A549 (cell line): ENCODE measurements around the gene ELAVL4. TPM values are rescaled to one million over a fixed set of nuclear protein-coding genes. Genes with fewer than 3 reads are reported as not detected.

ENCODE experiments used
- ATAC-seq, 2 experiments: fragments of 200-7000 bp in 1 of 2; fragments of >200 bp in 1 of 2; cut with Nextera tagmentation in 1 of 2; cut with Tn5 transposase in 1 of 2; 3 replicates each; pipeline versions ENCODE4 v1.8.0 to v1.9.1; 2018 to 2020; ENCODE audit warnings: mild to moderate bottlenecking in 1 of 2, moderate library complexity in 1 of 2
- CTCF ChIA-PET: fragments of 300-600 bp; sonication (Branson Sonifier 250); formaldehyde crosslinking; extraction: SDS; loops from one replicate; lab custom pipeline; 2021; ENCODE audit warnings: antibody characterized with exemption, inconsistent platforms; lab: Yijun Ruan, JAX
- POLR2A ChIA-PET: fragments of 350-600 bp; formaldehyde crosslinking; extraction: SDS; loops from one replicate; lab custom pipeline; 2021; ENCODE audit warnings: antibody characterized with exemption, inconsistent platforms; lab: Yijun Ruan, JAX
- DNase-seq, 2 experiments: peaks; one replicate each; pipeline versions ENCODE4 v3.0.0 to v3.0.0-alpha.2; 2011 to 2016; ENCODE audit warnings: low read depth in 1 of 2, low spot score in 1 of 2
- FAIRE-seq: peaks from 2 replicates; lab custom pipeline; 2011; peaks lifted over from hg19 to GRCh38; lab: Jason Lieb, UNC
- H3K27ac ChIP-seq, 2 experiments: fragments of >200 bp; sonication (Bioruptor Twin); formaldehyde crosslinking; 3 replicates each; pipeline ENCODE4 v1.5.1; 2016 to 2017
- H3K4me1 ChIP-seq: fragments of >200 bp; sonication (Bioruptor Twin); formaldehyde crosslinking; 3 replicates; pipeline ENCODE4 v1.6.1; 2016
- H3K4me2 ChIP-seq: fragments of >200 bp; sonication (Bioruptor Twin); formaldehyde crosslinking; 3 replicates; pipeline ENCODE4 v1.6.1; 2016
- H3K4me3 ChIP-seq: fragments of >200 bp; sonication (Bioruptor Twin); formaldehyde crosslinking; 3 replicates; pipeline ENCODE4 v1.5.1; 2016
- H3K9me3 ChIP-seq: fragments of >200 bp; sonication (Bioruptor Twin); formaldehyde crosslinking; 3 replicates; pipeline ENCODE4 v1.6.1; 2016
- BHLHE40 ChIP-seq: IDR thresholded peaks from 2 replicates; pipeline ENCODE4 v1.6.1; 2012; ENCODE audit warnings: low read depth, low read length, inconsistent platforms
- CBX8 ChIP-seq: fragments of 200-600 bp; sonication (generic); IDR thresholded peaks from 2 replicates; pipeline ENCODE4 v1.6.1; 2016
- CEBPB ChIP-seq, 2 experiments: fragments of >200 bp in 1 of 2; sonication (Bioruptor Twin) in 1 of 2; formaldehyde crosslinking in 1 of 2; IDR thresholded peaks; 2 replicates each; pipeline ENCODE4 v1.6.1; 2012 to 2016
- CHD4 ChIP-seq: fragments of 200-600 bp; sonication (generic); IDR thresholded peaks from 2 replicates; pipeline ENCODE4 v1.6.1; 2016; ENCODE audit warnings: antibody characterized with exemption, mild to moderate bottlenecking, borderline replicate concordance
- EHMT2 ChIP-seq: fragments of 200-600 bp; sonication (generic); IDR thresholded peaks from 2 replicates; pipeline ENCODE4 v1.6.1; 2016; ENCODE audit warnings: antibody characterized with exemption, low read depth, mild to moderate bottlenecking, moderate library complexity
- ESRRA ChIP-seq: fragments of 150-350 bp; IDR thresholded peaks from 2 replicates; pipeline ENCODE4 v1.6.1; 2014; ENCODE audit warnings: mild to moderate bottlenecking, low read length, borderline replicate concordance
- GATA3 ChIP-seq: IDR thresholded peaks from 2 replicates; pipeline ENCODE4 v1.6.1; 2012; ENCODE audit warnings: borderline replicate concordance
- HEYL ChIP-seq: fragments of 250-450 bp; sonication (Bioruptor Pico); IDR thresholded peaks from 2 replicates; pipeline ENCODE4 v1.8.0; 2021; ENCODE audit warnings: mild to moderate bottlenecking, moderate library complexity
- HOXB13 ChIP-seq: fragments of 250-450 bp; sonication (Bioruptor Pico); IDR thresholded peaks from 2 replicates; pipeline ENCODE4 v1.5.0; 2020; ENCODE audit warnings: low read depth, mild to moderate bottlenecking, moderate library complexity
- KDM1A ChIP-seq: fragments of 200-600 bp; sonication (generic); IDR thresholded peaks from 2 replicates; pipeline ENCODE4 v1.6.1; 2016; ENCODE audit warnings: low read depth, mild to moderate bottlenecking
- MAX ChIP-seq: IDR thresholded peaks from 2 replicates; pipeline ENCODE4 v1.6.1; 2012
- MAZ ChIP-seq: fragments of 150-350 bp; IDR thresholded peaks from 2 replicates; pipeline ENCODE4 v1.6.1; 2014; ENCODE audit warnings: antibody characterized with exemption, low read depth, low read length, borderline replicate concordance
- MYC ChIP-seq: IDR thresholded peaks from 2 replicates; pipeline ENCODE4 v1.6.1; 2012; ENCODE audit warnings: mild to moderate bottlenecking, inconsistent platforms, low read length, improper control_type of control experiment, borderline replicate concordance
- NPAS2 ChIP-seq: fragments of 250-450 bp; sonication (Bioruptor Pico); IDR thresholded peaks from 2 replicates; pipeline ENCODE4 v1.8.0; 2022; ENCODE audit warnings: mild to moderate bottlenecking, moderate library complexity, borderline replicate concordance
- ZNF302 ChIP-seq: fragments of 250-450 bp; sonication (Bioruptor Pico); IDR thresholded peaks from 2 replicates; pipeline ENCODE4 v1.9.0; 2021; ENCODE audit warnings: inconsistent platforms, mild to moderate bottlenecking, moderate library complexity
- WGBS: methylation state at CpG from one replicate; pipeline ENCODE4 v1.1.6; 2017; ENCODE audit errors: missing lambda C conversion rate; 5-methylcytosine and 5-hydroxymethylcytosine counted together
- polyA plus RNA-seq, 4 experiments: library from polyadenylated mRNA; depleted of rRNA in 3 of 4; stranded (reverse); fragments of >200 nt; fragmentation: RNase III in 1 of 4; extraction: RNeasy Plus Mini Kit Qiagen cat#74134 plus additional on column Dnase treatment in 1 of 4; gene quantifications; 2 replicates in 3 of 4; 3 replicates in 1 of 4; pipeline ENCODE4 v1.2.3, GENCODE V29; 2011 to 2017
- TF ChIP-seq, protein P1 (sequence below): fragments of 200-600 bp; sonication (generic); IDR thresholded peaks from 2 replicates; pipeline ENCODE4 v1.6.1; 2016; ENCODE audit warnings: antibody characterized with exemption, mild to moderate bottlenecking, moderate library complexity
- TF ChIP-seq, protein P2 (sequence below): fragments of >200 bp; sonication (Bioruptor Twin); formaldehyde crosslinking; IDR thresholded peaks from 3 replicates; pipeline ENCODE4 v1.5.1; 2016

Gene ELAVL4
- polyA plus RNA-seq, 2 of the 4 experiments (the other 2 are of a cell fraction) = not detected

GRCh38 chr1:50097021-50097679 lies 11.6 kb upstream of the ELAVL4 start:
- Histone ChIP-seq H3K4me3 (no peak overlapping the region), H3K27ac (no peak overlapping the region), H3K4me1 (no peaks in the 10 kb centered on the region), H3K4me2 (no peak overlapping the region), H3K9me3 (no peaks in the 10 kb centered on the region)
- ChIA-PET POLR2A (no interaction called here), CTCF (interaction anchor here (1.1 kb wide), 2 partner anchors 10 to 16 kb away, joined by 3 read pairs; no protein-coding TSS in a partner anchor)
- FAIRE-seq = no peak
- no peak for DNase-seq
- TF ChIP-seq, protein P1, sequence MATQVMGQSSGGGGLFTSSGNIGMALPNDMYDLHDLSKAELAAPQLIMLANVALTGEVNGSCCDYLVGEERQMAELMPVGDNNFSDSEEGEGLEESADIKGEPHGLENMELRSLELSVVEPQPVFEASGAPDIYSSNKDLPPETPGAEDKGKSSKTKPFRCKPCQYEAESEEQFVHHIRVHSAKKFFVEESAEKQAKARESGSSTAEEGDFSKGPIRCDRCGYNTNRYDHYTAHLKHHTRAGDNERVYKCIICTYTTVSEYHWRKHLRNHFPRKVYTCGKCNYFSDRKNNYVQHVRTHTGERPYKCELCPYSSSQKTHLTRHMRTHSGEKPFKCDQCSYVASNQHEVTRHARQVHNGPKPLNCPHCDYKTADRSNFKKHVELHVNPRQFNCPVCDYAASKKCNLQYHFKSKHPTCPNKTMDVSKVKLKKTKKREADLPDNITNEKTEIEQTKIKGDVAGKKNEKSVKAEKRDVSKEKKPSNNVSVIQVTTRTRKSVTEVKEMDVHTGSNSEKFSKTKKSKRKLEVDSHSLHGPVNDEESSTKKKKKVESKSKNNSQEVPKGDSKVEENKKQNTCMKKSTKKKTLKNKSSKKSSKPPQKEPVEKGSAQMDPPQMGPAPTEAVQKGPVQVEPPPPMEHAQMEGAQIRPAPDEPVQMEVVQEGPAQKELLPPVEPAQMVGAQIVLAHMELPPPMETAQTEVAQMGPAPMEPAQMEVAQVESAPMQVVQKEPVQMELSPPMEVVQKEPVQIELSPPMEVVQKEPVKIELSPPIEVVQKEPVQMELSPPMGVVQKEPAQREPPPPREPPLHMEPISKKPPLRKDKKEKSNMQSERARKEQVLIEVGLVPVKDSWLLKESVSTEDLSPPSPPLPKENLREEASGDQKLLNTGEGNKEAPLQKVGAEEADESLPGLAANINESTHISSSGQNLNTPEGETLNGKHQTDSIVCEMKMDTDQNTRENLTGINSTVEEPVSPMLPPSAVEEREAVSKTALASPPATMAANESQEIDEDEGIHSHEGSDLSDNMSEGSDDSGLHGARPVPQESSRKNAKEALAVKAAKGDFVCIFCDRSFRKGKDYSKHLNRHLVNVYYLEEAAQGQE = no peak
- TF ChIP-seq MYC (no peak), KDM1A (no peak)
- TF ChIP-seq, protein P2, sequence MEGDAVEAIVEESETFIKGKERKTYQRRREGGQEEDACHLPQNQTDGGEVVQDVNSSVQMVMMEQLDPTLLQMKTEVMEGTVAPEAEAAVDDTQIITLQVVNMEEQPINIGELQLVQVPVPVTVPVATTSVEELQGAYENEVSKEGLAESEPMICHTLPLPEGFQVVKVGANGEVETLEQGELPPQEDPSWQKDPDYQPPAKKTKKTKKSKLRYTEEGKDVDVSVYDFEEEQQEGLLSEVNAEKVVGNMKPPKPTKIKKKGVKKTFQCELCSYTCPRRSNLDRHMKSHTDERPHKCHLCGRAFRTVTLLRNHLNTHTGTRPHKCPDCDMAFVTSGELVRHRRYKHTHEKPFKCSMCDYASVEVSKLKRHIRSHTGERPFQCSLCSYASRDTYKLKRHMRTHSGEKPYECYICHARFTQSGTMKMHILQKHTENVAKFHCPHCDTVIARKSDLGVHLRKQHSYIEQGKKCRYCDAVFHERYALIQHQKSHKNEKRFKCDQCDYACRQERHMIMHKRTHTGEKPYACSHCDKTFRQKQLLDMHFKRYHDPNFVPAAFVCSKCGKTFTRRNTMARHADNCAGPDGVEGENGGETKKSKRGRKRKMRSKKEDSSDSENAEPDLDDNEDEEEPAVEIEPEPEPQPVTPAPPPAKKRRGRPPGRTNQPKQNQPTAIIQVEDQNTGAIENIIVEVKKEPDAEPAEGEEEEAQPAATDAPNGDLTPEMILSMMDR = no peak
- 0% methylated on average over 2 of the region's 2 CpGs for WGBS
- no peak for ATAC-seq

DNA sequence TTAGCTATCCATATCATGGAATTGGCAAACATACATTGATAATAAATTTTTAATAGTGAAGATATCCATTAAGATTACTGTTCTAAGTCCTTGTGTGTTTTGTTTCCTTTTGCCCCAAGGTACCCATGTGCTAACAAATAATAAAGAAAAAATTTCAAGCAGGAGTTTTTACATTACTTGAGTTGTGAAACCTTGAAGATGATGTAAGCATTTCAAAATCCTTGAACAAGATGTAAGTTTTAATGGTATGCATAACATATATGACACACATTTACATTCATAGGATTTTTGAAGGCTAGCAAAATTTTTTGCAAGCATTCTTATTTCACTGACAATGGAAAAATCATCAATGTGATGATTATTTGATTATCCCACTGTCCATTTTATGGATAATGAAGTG lies 10.9 kb upstream of the ELAVL4 start:
- no peak for TF ChIP-seq BHLHE40
- no peak for TF ChIP-seq HOXB13
- TF ChIP-seq NPAS2 (CRISPR knock-in tag) = no peak
- no peak for TF ChIP-seq MAZ
- TF ChIP-seq ESRRA = no peak
- TF ChIP-seq GATA3 = no peak
- TF ChIP-seq MAX = no peak
- TF ChIP-seq EHMT2 = no peak
- TF ChIP-seq, protein P2 = no peak
- TF ChIP-seq HEYL = no peak
- TF ChIP-seq CHD4 = no peak
- TF ChIP-seq CEBPB (IDR thresholded peaks at IDR 0.05) = no peak
- no peak for TF ChIP-seq ZNF302 (CRISPR knock-in tag)
- TF ChIP-seq CBX8 = no peak
- ChIA-PET POLR2A (no interaction called here), CTCF (no interaction called here)
- no peak overlapping the region for H3K4me3 ChIP-seq
- no peaks in the 10 kb centered on the region for H3K4me1 ChIP-seq
- FAIRE-seq (no peak), DNase-seq (no peak), ATAC-seq (no peak)
- no peak overlapping the region for H3K27ac ChIP-seq
- no peaks in the 10 kb centered on the region for H3K9me3 ChIP-seq
- H3K4me2 ChIP-seq = no peak overlapping the region
